Neural cell (in vitro differentiated cells): Measurements from ENCODE around the gene OR6A2.

Source experiments
- CTCF ChIP-seq: fragments of 450-650 bp; IDR thresholded peaks from 2 replicates; pipeline ENCODE4 v1.5.1; 2014; ENCODE audit warnings: antibody characterized with exemption, mild to moderate bottlenecking, moderate library complexity; ENCODE audit not compliant: poor library complexity, severe bottlenecking
- EP300 ChIP-seq: fragments of 450-650 bp; conservative IDR thresholded peaks from 2 replicates; pipeline ENCODE4 v1.6.1; 2014; ENCODE audit warnings: antibody characterized with exemption, mild to moderate bottlenecking, moderate library complexity; ENCODE audit not compliant: poor library complexity, severe bottlenecking
- EZH2 ChIP-seq: fragments of 200-600, 300-800 bp; shearing (Covaris generic), sonication (generic); IDR thresholded peaks from 2 replicates; pipeline ENCODE4 v1.6.1; 2014; ENCODE audit warnings: antibody characterized with exemption, low read length, borderline replicate concordance, mild to moderate bottlenecking; ENCODE audit not compliant: insufficient read depth, poor library complexity, severe bottlenecking
- MXI1 ChIP-seq: fragments of 450-650 bp; conservative IDR thresholded peaks from 2 replicates; pipeline ENCODE4 v1.6.1; 2014; ENCODE audit warnings: antibody characterized with exemption, mild to moderate bottlenecking; ENCODE audit not compliant: poor library complexity, severe bottlenecking
- RAD21 ChIP-seq: fragments of 450-650 bp; conservative IDR thresholded peaks from 2 replicates; pipeline ENCODE4 v1.6.1; 2014; ENCODE audit warnings: antibody characterized with exemption, mild to moderate bottlenecking, moderate library complexity

GRCh38 chr11:6794639-6795038 is 4.8 kb downstream of the OR6A2 start:
- TF ChIP-seq CTCF (no peak), EZH2 (no peak), EP300 (no peak), MXI1 (no peak), RAD21 (no peak)
